ENCODE measurements around the gene NPB. TPM values are rescaled to one million over a fixed set of nuclear protein-coding genes. Genes with fewer than 3 reads are reported as not detected.

NPB gene
- total and polyA plus RNA-seq, 12 donors = 0.07 to 2.5 (median 0.35) TPM; not detected in 4

GRCh38 chr17:81947189-81947588 lies 45.2 kb downstream of the NPB start, which contains the start of gene MYADML2:
Gene MYADML2 (minus strand): TSS chr17:81947233. CDS start chr17:81941741, 5,492 bp downstream.
- DNase-seq = no peak
- no peaks in the 10 kb centered on the region for H3K27me3 ChIP-seq
- intact Hi-C loops (cut with DNase I) = no loop called here
- H3K27ac ChIP-seq = no peak within 1 kb of the TSS
- no peaks in the 10 kb centered on the region for H3K9me3 ChIP-seq (replicated peaks in 1 of 3)
- H3K36me3 ChIP-seq (replicated peaks in 1 of 2) = no peaks in the 10 kb centered on the region
- 82 to 91% (median 86%) methylated on average over 13 of the region's 13 CpGs for whole genome bisulfite sequencing, 4 donors
- no peaks in the 10 kb centered on the region for H3K4me1 ChIP-seq (replicated peaks in 1 of 2)
- H3K4me3 ChIP-seq = no peak within 1 kb of the TSS
- TF ChIP-seq POLR2A (IDR thresholded peaks at IDR 0.05) = no peak
- TF ChIP-seq CTCF (IDR thresholded peaks at IDR 0.05) = no peak

GRCh38 chr17:81948635-81949378 lies 46.8 kb downstream of the NPB start:
- Histone ChIP-seq H3K36me3 (replicated peaks in 1 of 2) (no peaks in the 10 kb centered on the region), H3K27ac (no peak overlapping the region), H3K27me3 (no peaks in the 10 kb centered on the region), H3K9me3 (replicated peaks in 1 of 3) (no peaks in the 10 kb centered on the region), H3K4me1 (replicated peaks in 1 of 2) (no peaks in the 10 kb centered on the region), H3K4me3 (no peak overlapping the region)
- no peak for DNase-seq
- WGBS, 4 donors = 80 to 94% (median 81%) methylated on average over 5 to 17 of the region's 17 CpGs
- intact Hi-C loops (cut with DNase I) = no loop called here
- TF ChIP-seq POLR2A (IDR thresholded peaks at IDR 0.05) (no peak), CTCF (IDR thresholded peaks at IDR 0.05) (no peak)

GRCh38 chr17:81950501-81950900 lies 48.5 kb downstream of the NPB start:
- Histone ChIP-seq H3K4me1 (replicated peaks in 1 of 2) (no peaks in the 10 kb centered on the region), H3K9me3 (replicated peaks in 1 of 3) (no peaks in the 10 kb centered on the region), H3K27ac (no peak overlapping the region), H3K27me3 (no peaks in the 10 kb centered on the region), H3K4me3 (no peak overlapping the region), H3K36me3 (replicated peaks in 1 of 2) (no peaks in the 10 kb centered on the region)
- no peak for DNase-seq
- intact Hi-C loops (cut with DNase I) = no loop called here
- TF ChIP-seq POLR2A (IDR thresholded peaks at IDR 0.05) = no peak
- TF ChIP-seq CTCF (IDR thresholded peaks at IDR 0.05) = no peak
- 85 to 90% (median 88%) methylated on average over 15 of the region's 15 CpGs for WGBS, 4 donors

- H3K36me3 ChIP-seq (replicated peaks in 1 of 2) = no peaks in the 10 kb centered on the region
- H3K27ac ChIP-seq = no peak overlapping the region
- no peak for DNase-seq
- TF ChIP-seq CTCF (IDR thresholded peaks at IDR 0.05) (no peak), POLR2A (IDR thresholded peaks at IDR 0.05) (no peak)
- no peak overlapping the region for H3K4me3 ChIP-seq
- H3K9me3 ChIP-seq (replicated peaks in 1 of 3) = no peaks in the 10 kb centered on the region
- 49 to 55% (median 54%) methylated on average over 12 to 13 of the region's 13 CpGs for whole genome bisulfite sequencing, 4 donors
- no peaks in the 10 kb centered on the region for H3K4me1 ChIP-seq (replicated peaks in 1 of 2)
- H3K27me3 ChIP-seq = no peaks in the 10 kb centered on the region
- intact Hi-C loops (cut with DNase I) = no loop called here
Observed at GRCh38 chr17:81951785-81952684, 50.0 kb downstream of the NPB start.

Measured in adrenal gland (tissue), 12 donors.